ENCODE measurements around the gene CAMK1D.

Gene CAMK1D

DNA sequence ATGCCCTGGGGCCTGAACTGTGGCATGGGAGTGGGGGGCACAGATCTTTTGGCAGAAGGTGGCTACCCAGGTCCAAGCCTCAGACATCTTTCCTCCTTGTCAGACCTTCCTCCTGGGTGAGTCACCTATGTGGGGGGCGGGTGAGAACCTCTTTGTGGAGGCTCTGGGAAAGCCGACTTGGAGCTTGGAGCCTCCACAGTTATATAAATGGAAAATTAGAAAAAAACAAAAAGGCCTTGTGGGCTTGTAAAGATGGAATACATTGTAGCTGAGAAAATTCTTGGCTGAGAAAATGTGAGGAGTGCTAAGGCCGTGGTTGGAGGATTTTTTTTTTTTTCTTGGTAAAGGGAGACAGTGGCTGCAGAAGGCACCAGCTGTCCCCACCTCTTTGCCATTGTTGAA is 359.7 kb downstream of the CAMK1D start:
- H3K9ac ChIP-seq (ENCODE audit: low read length): no peak overlapping the region
- H3K4me2 ChIP-seq (ENCODE audit: low read depth, low read length): no peak overlapping the region
- no peak overlapping the region for H3K4me3 ChIP-seq (ENCODE audit: low read length)
- H3K4me1 ChIP-seq (ENCODE audit: low read length): peaks cover 16% of the 10 kb centered on the region
- no peak for DNase-seq
- TF ChIP-seq CTCF (IDR thresholded peaks at IDR 0.05; ENCODE audit: low read length): no peak
- no peak for TF ChIP-seq EZH2phosphoT487 (IDR thresholded peaks at IDR 0.05; ENCODE audit: low read length)
- TF ChIP-seq EZH2 (optimal IDR thresholded peaks at IDR 0.05; ENCODE audit: low read depth, low read length): no peak
- no peak overlapping the region for H2AFZ ChIP-seq (ENCODE audit: low read length)
- no peak overlapping the region for H3K27ac ChIP-seq (ENCODE audit: low read length)
- 0 out of 2 replicates have a peak, but pooled peaks cover 5% of the 10 kb centered on the region for H3F3A ChIP-seq (ENCODE audit: insufficient read depth, low read length)
- no peaks in the 10 kb centered on the region for H3K36me3 ChIP-seq (replicated peaks; ENCODE audit: insufficient read depth, low read length)
- H3K9me2 ChIP-seq (replicated peaks; ENCODE audit: insufficient read depth, low read length): no peaks in the 10 kb centered on the region
- no peaks in the 10 kb centered on the region for H3K27me3 ChIP-seq (replicated peaks; ENCODE audit: insufficient read depth, low read length)
- no peaks in the 10 kb centered on the region for H4K20me1 ChIP-seq (ENCODE audit: insufficient read depth, low read length)
- no peaks in the 10 kb centered on the region for H3K9me3 ChIP-seq (replicated peaks; ENCODE audit: insufficient read depth, low read length)
- H3K79me2 ChIP-seq (ENCODE audit: low read length): 0 out of 2 replicates have a peak, but pooled peaks cover 8% of the 10 kb centered on the region

DNA sequence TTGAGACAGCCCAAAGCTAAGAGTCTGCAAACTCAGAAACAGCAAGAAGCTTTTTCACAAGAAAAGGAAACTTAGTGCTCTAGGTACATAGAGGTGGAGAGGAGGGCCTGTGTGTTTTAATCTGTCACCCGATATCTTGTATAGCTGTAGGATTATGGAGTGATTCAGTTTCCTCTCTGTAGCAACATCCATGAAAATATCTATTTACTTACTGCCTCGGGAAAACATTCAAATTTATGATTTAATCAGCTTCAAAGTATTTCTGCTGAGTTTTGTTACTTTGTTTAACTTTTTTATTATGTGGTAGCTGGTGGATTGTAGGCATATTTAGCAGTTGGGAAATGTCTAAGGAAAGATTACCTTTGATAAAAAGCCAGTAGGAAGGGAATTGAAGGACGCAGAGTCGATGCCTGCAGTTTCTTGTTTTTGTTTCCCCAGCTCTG is 360.2 kb downstream of the CAMK1D start:
- Histone ChIP-seq H3K27ac (ENCODE audit: low read length) (no peak overlapping the region), H3K9me3 (replicated peaks; ENCODE audit: insufficient read depth, low read length) (no peaks in the 10 kb centered on the region), H2AFZ (ENCODE audit: low read length) (no peak overlapping the region), H3K36me3 (replicated peaks; ENCODE audit: insufficient read depth, low read length) (no peaks in the 10 kb centered on the region), H3K4me1 (ENCODE audit: low read length) (peaks cover 16% of the 10 kb centered on the region), H3K9me2 (replicated peaks; ENCODE audit: insufficient read depth, low read length) (no peaks in the 10 kb centered on the region), H3K4me2 (ENCODE audit: low read depth, low read length) (no peak overlapping the region), H3F3A (ENCODE audit: insufficient read depth, low read length) (0 out of 2 replicates have a peak, but pooled peaks cover 5% of the 10 kb centered on the region), H3K27me3 (replicated peaks; ENCODE audit: insufficient read depth, low read length) (no peaks in the 10 kb centered on the region), H3K4me3 (ENCODE audit: low read length) (no peak overlapping the region), H4K20me1 (ENCODE audit: insufficient read depth, low read length) (no peaks in the 10 kb centered on the region), H3K9ac (ENCODE audit: low read length) (no peak overlapping the region), H3K79me2 (ENCODE audit: low read length) (0 out of 2 replicates have a peak, but pooled peaks cover 8% of the 10 kb centered on the region)
- TF ChIP-seq CTCF (IDR thresholded peaks at IDR 0.05; ENCODE audit: low read length) (no peak), EZH2 (optimal IDR thresholded peaks at IDR 0.05; ENCODE audit: low read depth, low read length) (no peak), EZH2phosphoT487 (IDR thresholded peaks at IDR 0.05; ENCODE audit: low read length) (no peak)
- no peak for DNase-seq

DNA sequence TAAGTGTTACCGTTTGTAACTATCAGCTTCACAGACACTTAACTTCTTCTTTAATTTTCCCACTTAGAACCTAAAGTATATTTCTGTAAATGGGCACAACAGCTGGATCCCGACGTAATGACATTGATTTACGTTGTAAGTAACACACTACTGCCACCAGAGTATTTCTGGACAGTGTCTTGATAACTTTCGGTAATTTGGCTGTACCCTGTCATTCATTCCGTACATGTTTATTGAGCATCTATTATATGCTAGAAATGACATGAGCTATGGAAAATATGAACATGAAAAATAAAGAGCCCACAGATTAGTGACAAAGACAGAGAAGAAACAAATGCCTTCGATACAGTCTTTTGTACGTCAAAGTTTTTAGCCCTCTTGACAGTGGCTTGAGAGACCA is 360.8 kb downstream of the CAMK1D start:
- H4K20me1 ChIP-seq (ENCODE audit: insufficient read depth, low read length): no peaks in the 10 kb centered on the region
- H3K36me3 ChIP-seq (replicated peaks; ENCODE audit: insufficient read depth, low read length): no peaks in the 10 kb centered on the region
- H3K9me3 ChIP-seq (replicated peaks; ENCODE audit: insufficient read depth, low read length): no peaks in the 10 kb centered on the region
- H3K4me2 ChIP-seq (ENCODE audit: low read depth, low read length): no peak overlapping the region
- no peak overlapping the region for H3K4me3 ChIP-seq (ENCODE audit: low read length)
- H2AFZ ChIP-seq (ENCODE audit: low read length): no peak overlapping the region
- 0 out of 2 replicates have a peak, but pooled peaks cover 8% of the 10 kb centered on the region for H3K79me2 ChIP-seq (ENCODE audit: low read length)
- H3K4me1 ChIP-seq (ENCODE audit: low read length): peaks cover 16% of the 10 kb centered on the region
- H3F3A ChIP-seq (ENCODE audit: insufficient read depth, low read length): 0 out of 2 replicates have a peak, but pooled peaks cover 5% of the 10 kb centered on the region
- no peaks in the 10 kb centered on the region for H3K9me2 ChIP-seq (replicated peaks; ENCODE audit: insufficient read depth, low read length)
- no peak for DNase-seq
- no peak overlapping the region for H3K9ac ChIP-seq (ENCODE audit: low read length)
- no peak overlapping the region for H3K27ac ChIP-seq (ENCODE audit: low read length)
- no peak for TF ChIP-seq EZH2 (optimal IDR thresholded peaks at IDR 0.05; ENCODE audit: low read depth, low read length)
- no peak for TF ChIP-seq CTCF (IDR thresholded peaks at IDR 0.05; ENCODE audit: low read length)
- TF ChIP-seq EZH2phosphoT487 (IDR thresholded peaks at IDR 0.05; ENCODE audit: low read length): no peak
- no peaks in the 10 kb centered on the region for H3K27me3 ChIP-seq (replicated peaks; ENCODE audit: insufficient read depth, low read length)
